Measurements from ENCODE around the gene CDKN2D.

- TF ChIP-seq CTCF (IDR thresholded peaks at IDR 0.05 in 2 of 3, conservative IDR thresholded peaks at IDR 0.05 in 1 of 3; ENCODE audit: control insufficient read depth in 2 of 3, extremely low read depth in 1 of 3, insufficient read depth in 1 of 3, low read depth in 3 of 3, low read length in 3 of 3) (no peak), ATF3 (IDR thresholded peaks at IDR 0.05; ENCODE audit: borderline replicate concordance, extremely low read depth, low read depth, low read length) (no peak), POLR2A (IDR thresholded peaks at IDR 0.05; ENCODE audit: low read depth, low read length) (no peak), ATF2 (IDR thresholded peaks at IDR 0.05; ENCODE audit: low read length) (no peak), SRF (IDR thresholded peaks at IDR 0.05; ENCODE audit: low read depth in 2 of 2, low read length in 2 of 2) (no peak), PRDM15 (CRISPR knock-in tag; IDR thresholded peaks at IDR 0.05) (no peak), MYC (IDR thresholded peaks at IDR 0.05; ENCODE audit: insufficient read depth, insufficient read length, insufficient replicate concordance, low read length, severe bottlenecking) (no peak), NFYB (IDR thresholded peaks at IDR 0.05; ENCODE audit: insufficient read depth, low read depth, low read length) (no peak), TCF7 (IDR thresholded peaks at IDR 0.05; ENCODE audit: borderline replicate concordance) (no peak)
Observed at GRCh38 chr19:10562609-10563008, 6.2 kb downstream of the CDKN2D start.

All from GM12878 (cell line).